ENCODE results near the gene NMRK1.
A peak's percentile ranks its signal among the peaks of the same experiment; 100 is the strongest.

The NMRK1 gene

GRCh38 chr9:75054368-75055001 lies 33.5 kb downstream of the NMRK1 start:
- no peak for DNase-seq

- DNase-seq, result no peak
These were observed 34.1 kb downstream of the NMRK1 start for GRCh38 chr9:75053869-75054268.

DNA sequence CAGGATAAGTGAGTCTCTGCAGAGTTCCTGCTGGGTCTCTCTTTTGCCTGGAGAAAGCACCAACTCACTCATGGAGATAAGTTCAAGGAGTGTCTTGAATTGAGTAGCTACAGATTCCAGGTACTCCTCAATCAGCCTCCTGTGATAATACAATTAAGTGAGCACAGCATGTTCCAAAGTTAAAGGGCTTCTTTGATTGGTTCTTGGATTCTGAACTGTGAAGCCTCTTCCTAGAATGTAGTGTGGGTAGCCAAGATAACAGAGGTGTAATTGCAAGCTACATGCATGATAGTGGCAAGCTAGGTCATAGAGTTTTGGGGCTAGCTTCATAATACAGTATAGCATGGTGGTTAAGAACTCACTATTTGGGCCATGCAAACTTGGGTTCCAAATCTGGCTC lies 36.7 kb downstream of the NMRK1 start:
- DNase-seq, result no peak

DNA sequence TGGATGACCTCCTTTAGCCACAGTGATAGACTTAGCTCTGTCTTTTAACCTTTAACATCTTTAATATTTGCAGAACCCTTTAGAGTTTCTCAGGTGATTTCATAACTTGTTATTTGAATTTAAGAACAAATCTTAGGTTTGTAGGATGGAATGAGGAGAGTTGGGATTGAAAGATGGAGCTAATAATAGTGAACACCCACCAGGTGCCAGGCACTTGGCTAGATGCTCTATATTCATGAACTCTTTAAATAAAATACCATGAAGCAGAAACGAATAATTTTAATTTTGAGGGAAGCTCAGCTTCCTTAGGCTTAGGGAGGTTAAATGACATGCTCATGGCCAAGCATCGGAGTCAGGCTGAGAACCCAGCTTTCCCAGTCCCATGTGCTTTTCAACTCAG lies 40.4 kb downstream of the NMRK1 start:
- DNase-seq, result no peak

GRCh38 chr9:75046725-75047345 lies 41.1 kb downstream of the NMRK1 start:
- DNase-seq, result no peak

DNA sequence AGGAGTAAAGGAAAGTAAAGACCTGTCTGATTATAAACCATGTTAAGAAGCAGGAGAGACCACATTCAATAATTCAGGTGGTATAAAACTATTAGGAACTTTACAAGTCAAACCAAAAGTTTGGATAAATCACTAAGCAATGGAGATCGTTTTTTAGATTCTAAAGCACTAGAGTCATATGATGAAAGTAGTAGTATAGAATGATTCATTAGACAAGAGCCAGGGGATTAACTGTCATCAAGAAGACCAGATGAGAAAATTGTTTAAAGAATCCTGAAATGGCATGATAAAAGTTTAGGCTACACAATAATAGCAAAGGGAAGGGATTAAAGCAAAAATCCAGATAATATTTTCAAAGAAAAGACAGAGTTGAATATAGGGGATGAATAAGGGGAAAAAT lies 46.9 kb downstream of the NMRK1 start:
- no peak for DNase-seq

- DNase-seq, result no peak
These were observed 48.2 kb downstream of the NMRK1 start for GRCh38 chr9:75039801-75040200.

DNA sequence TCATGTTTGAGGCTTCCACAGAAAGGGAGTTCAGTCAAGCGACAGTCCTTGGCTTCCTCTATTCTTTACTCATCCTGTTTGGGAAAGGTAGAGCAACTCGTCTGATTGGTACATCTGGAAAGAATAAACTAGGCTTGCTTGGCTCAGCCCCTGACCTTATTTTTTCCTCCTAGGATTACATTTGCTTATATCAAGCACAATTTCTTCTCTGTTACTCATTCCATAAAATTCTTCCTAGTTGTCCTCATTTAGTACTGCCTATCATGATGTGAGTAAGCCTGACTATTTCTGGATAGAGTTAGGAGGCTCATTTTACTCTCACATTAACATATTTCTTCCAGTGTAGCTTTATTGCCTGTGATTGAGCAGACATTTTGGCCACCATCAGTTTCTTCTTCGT lies 48.9 kb downstream of the NMRK1 start:
- no peak for DNase-seq

- no peak for DNase-seq
These were observed 51.2 kb downstream of the NMRK1 start for GRCh38 chr9:75036793-75037192.

GRCh38 chr9:75033791-75034473 lies 54.0 kb downstream of the NMRK1 start:
- DNase-seq, result no peak

- DNase-seq, result peak; percentile 52
These were observed 60.5 kb downstream of the NMRK1 start for GRCh38 chr9:75027187-75028107.

DNA sequence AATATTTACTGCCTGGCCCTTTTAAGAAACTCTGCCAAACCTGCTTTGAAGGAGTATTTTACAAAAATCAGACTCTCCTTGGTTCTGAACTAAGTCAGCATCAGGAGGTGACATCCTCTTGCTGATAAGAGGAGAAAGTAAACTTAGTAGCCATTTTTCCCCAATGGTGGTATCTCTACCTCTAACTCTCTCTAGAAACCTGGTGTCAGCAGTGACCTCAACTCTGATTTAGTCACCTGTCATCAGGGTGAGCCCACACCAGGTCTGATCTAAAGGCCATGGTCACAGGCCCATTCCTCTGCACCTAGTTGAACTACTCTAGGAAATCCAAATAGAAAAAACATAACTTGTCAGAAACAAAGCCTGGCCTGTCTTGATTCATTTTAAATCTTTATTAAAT lies 64.1 kb downstream of the NMRK1 start:
- no peak for DNase-seq

- DNase-seq, result no peak
These were observed 68.3 kb downstream of the NMRK1 start for GRCh38 chr9:75019654-75020053.

GRCh38 chr9:75019022-75019421 lies 68.9 kb downstream of the NMRK1 start:
- no peak for DNase-seq

GRCh38 chr9:75017378-75017777 lies 70.6 kb downstream of the NMRK1 start:
- DNase-seq, result no peak

DNA sequence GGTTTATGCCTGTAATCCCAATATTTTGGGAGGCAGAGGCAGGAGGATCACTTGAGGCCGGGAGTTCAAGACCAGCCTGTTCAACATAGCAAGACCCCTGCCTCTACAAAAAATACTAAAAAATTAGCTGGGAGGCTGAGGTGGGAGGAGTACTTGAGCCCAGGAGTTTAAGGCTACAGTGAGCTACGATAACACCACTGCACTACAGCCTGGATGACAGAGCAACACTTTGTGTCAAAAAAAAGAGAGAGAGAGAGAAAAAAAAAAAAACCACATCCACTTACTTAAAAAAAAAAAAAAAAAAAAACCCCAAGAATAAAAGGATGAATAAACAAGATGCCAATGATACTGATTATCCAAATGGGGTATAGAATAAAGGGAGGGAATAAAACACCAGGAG lies 74.2 kb downstream of the NMRK1 start:
- no peak for DNase-seq
